ENCODE measurements around the gene KLK12.

Gene KLK12

GRCh38 chr19:50981587-50982146 is 53.1 kb downstream of the KLK12 start:
- DNase-seq (ENCODE audit: low read depth, low spot score): no peak

GRCh38 chr19:50980208-50980607 is 54.6 kb downstream of the KLK12 start:
- DNase-seq (ENCODE audit: low read depth, low spot score): no peak

GRCh38 chr19:50979758-50980157 is 55.0 kb downstream of the KLK12 start:
- no peak for DNase-seq (ENCODE audit: low read depth, low spot score)

Measured in activated naive CD8-positive, alpha-beta T cell treated with anti-CD3 and anti-CD28 coated beads, Interleukin-2, amount 50 U/mL, for 16 hours (primary cell).